ENCODE data around the gene NR2F2.

NR2F2 gene

GRCh38 chr15:96321639-96322535, 8.6 kb upstream of the NR2F2 start:
- H3K9me3 Mint-ChIP-seq = no peaks in the 10 kb centered on the region
- H3K27me3 Mint-ChIP-seq = peaks cover 92% of the 10 kb centered on the region
- peaks cover 7% of the 10 kb centered on the region for H3K4me1 Mint-ChIP-seq
- ATAC-seq (replicated peaks; ENCODE audit: extremely low read depth, poor library complexity, severe bottlenecking) = no peak
- no peak overlapping the region for H3K27ac Mint-ChIP-seq (ENCODE audit: low read depth)
- no peak overlapping the region for H3K4me3 Mint-ChIP-seq
- no peak for DNase-seq (ENCODE audit: low spot score in 2 of 2)
- no peaks in the 10 kb centered on the region for H3K36me3 Mint-ChIP-seq (ENCODE audit: insufficient read depth)

- DNase-seq (ENCODE audit: low spot score in 2 of 2) (no peak), ATAC-seq (replicated peaks; ENCODE audit: extremely low read depth, poor library complexity, severe bottlenecking) (no peak)
- Mint-ChIP-seq H3K4me1 (peaks cover 10% of the 10 kb centered on the region), H3K27me3 (peaks cover 92% of the 10 kb centered on the region), H3K27ac (ENCODE audit: low read depth) (no peak overlapping the region), H3K36me3 (ENCODE audit: insufficient read depth) (no peaks in the 10 kb centered on the region), H3K4me3 (no peak overlapping the region), H3K9me3 (no peaks in the 10 kb centered on the region)
These were observed 7.8 kb upstream of the NR2F2 start for GRCh38 chr15:96322536-96323318.

- DNase-seq (ENCODE audit: low spot score in 2 of 2) (no peak), ATAC-seq (replicated peaks; ENCODE audit: extremely low read depth, poor library complexity, severe bottlenecking) (no peak)
- peaks cover 10% of the 10 kb centered on the region for H3K4me1 Mint-ChIP-seq
- no peak overlapping the region for H3K4me3 Mint-ChIP-seq
- no peaks in the 10 kb centered on the region for H3K9me3 Mint-ChIP-seq
- no peak overlapping the region for H3K27ac Mint-ChIP-seq (ENCODE audit: low read depth)
- H3K27me3 Mint-ChIP-seq = peaks cover 97% of the 10 kb centered on the region
- no peaks in the 10 kb centered on the region for H3K36me3 Mint-ChIP-seq (ENCODE audit: insufficient read depth)
These were observed 7.0 kb upstream of the NR2F2 start for GRCh38 chr15:96323319-96324145.

GRCh38 chr15:96324192-96324895, 6.2 kb upstream of the NR2F2 start:
- H3K4me1 Mint-ChIP-seq = peaks cover 10% of the 10 kb centered on the region
- no peaks in the 10 kb centered on the region for H3K9me3 Mint-ChIP-seq
- H3K4me3 Mint-ChIP-seq = no peak overlapping the region
- peaks cover 97% of the 10 kb centered on the region for H3K27me3 Mint-ChIP-seq
- ATAC-seq (replicated peaks; ENCODE audit: extremely low read depth, poor library complexity, severe bottlenecking) (no peak), DNase-seq (ENCODE audit: low spot score in 2 of 2) (no peak)
- peaks cover 2% of the 10 kb centered on the region for H3K36me3 Mint-ChIP-seq (ENCODE audit: insufficient read depth)
- no peak overlapping the region for H3K27ac Mint-ChIP-seq (ENCODE audit: low read depth)

DNA sequence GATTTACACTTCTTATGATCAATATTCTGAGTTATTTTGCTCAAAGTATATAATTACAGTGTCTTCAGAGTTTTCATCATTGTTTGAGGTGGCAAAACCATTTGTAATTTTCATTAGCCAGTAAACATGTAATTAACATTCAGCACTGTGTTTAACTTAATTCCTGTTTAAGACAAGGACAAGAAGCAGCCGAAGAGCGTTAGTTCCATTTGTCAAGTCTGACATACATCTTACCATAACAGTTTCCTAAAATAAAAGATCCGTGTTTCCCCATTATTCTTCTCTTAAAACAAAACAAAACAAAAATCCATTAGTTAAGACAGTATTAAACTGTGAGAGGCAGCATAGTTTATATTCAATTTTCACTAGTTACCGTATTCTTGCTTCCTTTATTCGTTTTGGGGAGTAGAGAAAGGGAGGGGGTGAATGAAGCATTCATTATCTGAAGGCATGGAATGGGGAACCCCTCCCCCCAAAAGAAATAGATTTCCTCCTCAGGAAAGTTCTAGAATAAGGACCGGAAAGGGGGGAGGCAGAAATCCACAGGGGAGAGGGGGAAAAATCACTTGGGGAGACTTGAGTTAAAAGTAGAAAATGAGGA, 5.5 kb upstream of the NR2F2 start:
- ATAC-seq (replicated peaks; ENCODE audit: extremely low read depth, poor library complexity, severe bottlenecking) (no peak), DNase-seq (ENCODE audit: low spot score in 2 of 2) (no peak)
- H3K27ac Mint-ChIP-seq (ENCODE audit: low read depth) = no peak overlapping the region
- H3K27me3 Mint-ChIP-seq = peaks cover 97% of the 10 kb centered on the region
- H3K9me3 Mint-ChIP-seq = no peaks in the 10 kb centered on the region
- H3K36me3 Mint-ChIP-seq (ENCODE audit: insufficient read depth) = peaks cover 5% of the 10 kb centered on the region
- H3K4me1 Mint-ChIP-seq = peaks cover 10% of the 10 kb centered on the region
- no peak overlapping the region for H3K4me3 Mint-ChIP-seq

DNA sequence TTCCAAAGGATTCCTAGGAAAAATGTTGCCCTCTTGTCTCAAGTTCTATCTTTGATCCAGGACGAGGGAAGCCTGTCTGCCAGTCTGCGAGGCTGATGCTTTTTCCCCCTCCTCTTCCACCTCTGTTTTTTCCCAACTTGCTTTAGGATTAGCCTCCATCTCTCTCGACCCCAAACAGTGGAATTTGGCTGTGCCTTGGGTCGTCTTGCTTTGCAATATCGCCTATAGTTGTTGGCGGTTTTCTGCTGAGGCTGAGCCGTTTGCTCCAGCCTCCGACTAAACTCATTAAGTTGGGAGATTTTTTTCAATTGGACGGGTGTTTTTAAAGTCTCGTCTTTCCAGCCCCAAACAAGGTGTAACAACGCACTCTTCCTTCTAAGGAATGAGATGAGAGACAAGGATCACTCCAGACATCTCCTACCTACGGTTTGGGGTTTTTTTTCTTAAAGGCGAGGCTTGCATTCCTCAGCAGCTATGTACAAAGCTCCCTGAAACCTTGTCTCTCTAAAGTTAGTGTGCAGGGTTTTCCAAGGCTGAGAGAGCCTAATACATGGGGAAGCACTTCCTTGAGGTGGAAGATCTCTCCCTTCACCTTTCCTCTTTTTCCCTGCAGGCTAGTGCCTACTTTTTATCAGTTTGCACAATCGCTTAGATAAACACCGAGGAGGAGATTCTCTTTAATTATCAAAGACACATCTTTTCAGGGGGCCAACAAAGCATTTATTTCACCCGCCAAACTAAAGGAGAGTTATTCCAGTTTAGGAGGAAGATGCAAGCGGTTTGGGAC, 4.8 kb upstream of the NR2F2 start:
- no peak overlapping the region for H3K4me3 Mint-ChIP-seq
- no peak for DNase-seq (ENCODE audit: low spot score in 2 of 2)
- no peak overlapping the region for H3K27ac Mint-ChIP-seq (ENCODE audit: low read depth)
- peaks cover 97% of the 10 kb centered on the region for H3K27me3 Mint-ChIP-seq
- H3K4me1 Mint-ChIP-seq = peaks cover 13% of the 10 kb centered on the region
- ATAC-seq (replicated peaks; ENCODE audit: extremely low read depth, poor library complexity, severe bottlenecking) = no peak
- H3K9me3 Mint-ChIP-seq = no peaks in the 10 kb centered on the region
- peaks cover 5% of the 10 kb centered on the region for H3K36me3 Mint-ChIP-seq (ENCODE audit: insufficient read depth)

DNA sequence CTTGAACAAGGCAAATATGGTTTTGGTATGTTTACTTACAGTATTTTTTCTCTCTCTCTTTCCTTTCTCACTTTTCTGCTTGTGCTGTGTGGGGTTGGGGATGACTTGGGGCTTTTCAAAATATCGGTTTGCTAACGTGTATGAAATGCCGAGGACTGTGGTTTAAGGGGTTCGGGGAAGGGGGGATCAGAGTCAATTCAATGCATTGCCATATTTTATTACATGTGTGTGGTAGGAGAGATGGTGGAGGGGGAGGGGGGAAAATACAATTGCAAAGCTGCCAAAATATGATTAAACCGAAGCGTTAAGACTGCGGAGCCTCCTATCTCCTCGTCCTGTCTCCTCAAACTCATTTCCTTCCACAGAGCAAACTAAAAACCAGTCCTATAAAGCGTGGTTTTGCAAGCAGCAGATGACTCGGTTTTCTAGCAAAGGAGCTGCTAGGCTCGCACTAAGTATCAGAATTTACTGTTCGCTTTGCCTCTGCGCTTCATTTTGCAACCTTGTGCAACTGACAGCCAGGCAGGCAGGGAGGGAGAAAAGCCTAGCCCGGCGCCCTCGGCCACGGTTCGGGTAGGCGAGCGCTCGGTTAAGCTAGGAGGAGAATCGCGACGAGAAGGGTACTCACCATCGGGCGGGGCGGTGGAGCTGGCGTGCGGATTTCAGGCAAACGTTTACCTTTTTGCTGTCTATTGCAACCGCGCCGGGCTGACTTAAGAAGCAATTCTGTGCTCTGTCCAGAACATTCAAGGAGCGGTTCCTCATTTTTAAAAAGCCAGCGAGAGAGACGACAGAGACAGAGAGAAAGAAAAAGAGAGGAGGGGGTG, 4.0 kb upstream of the NR2F2 start:
- Mint-ChIP-seq H3K4me1 (peaks cover 16% of the 10 kb centered on the region), H3K27me3 (peaks cover 98% of the 10 kb centered on the region), H3K4me3 (no peak overlapping the region), H3K36me3 (ENCODE audit: insufficient read depth) (peaks cover 5% of the 10 kb centered on the region), H3K9me3 (no peaks in the 10 kb centered on the region), H3K27ac (ENCODE audit: low read depth) (no peak overlapping the region)
- DNase-seq (ENCODE audit: low spot score in 2 of 2) (no peak), ATAC-seq (replicated peaks; ENCODE audit: extremely low read depth, poor library complexity, severe bottlenecking) (no peak)

DNA sequence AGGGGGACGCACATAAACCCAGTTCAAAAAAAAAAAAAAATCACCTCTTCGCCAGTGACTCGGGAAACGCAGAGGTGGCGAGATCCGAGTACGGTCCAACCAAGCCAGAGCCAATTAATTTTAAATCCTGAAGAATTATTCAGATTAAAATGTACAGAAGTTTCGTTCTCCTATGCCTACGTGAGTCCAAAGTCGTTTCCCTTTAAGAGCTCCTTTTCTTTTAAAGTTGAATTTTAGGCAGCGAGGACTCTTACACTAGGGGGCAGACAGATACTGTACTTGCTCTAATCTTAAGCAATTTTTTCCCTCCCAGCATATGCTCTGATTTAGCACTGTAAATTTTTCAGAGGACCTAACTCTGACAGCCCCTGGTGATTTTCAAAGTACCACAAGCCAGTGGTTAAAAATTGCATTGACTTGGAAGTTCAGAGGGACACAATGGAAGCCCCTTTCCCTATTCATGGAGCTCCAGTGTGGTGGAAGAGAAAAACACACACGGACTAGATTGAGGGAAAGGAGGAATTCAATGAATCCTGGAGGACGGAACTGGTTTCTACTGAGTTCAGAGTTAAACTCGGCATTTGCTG, 3.3 kb upstream of the NR2F2 start:
- Mint-ChIP-seq H3K36me3 (ENCODE audit: insufficient read depth) (peaks cover 5% of the 10 kb centered on the region), H3K4me3 (no peak overlapping the region), H3K27me3 (peaks cover 97% of the 10 kb centered on the region), H3K4me1 (peaks cover 16% of the 10 kb centered on the region), H3K27ac (ENCODE audit: low read depth) (no peak overlapping the region), H3K9me3 (no peaks in the 10 kb centered on the region)
- ATAC-seq (replicated peaks; ENCODE audit: extremely low read depth, poor library complexity, severe bottlenecking) (no peak), DNase-seq (ENCODE audit: low spot score in 2 of 2) (no peak)

DNA sequence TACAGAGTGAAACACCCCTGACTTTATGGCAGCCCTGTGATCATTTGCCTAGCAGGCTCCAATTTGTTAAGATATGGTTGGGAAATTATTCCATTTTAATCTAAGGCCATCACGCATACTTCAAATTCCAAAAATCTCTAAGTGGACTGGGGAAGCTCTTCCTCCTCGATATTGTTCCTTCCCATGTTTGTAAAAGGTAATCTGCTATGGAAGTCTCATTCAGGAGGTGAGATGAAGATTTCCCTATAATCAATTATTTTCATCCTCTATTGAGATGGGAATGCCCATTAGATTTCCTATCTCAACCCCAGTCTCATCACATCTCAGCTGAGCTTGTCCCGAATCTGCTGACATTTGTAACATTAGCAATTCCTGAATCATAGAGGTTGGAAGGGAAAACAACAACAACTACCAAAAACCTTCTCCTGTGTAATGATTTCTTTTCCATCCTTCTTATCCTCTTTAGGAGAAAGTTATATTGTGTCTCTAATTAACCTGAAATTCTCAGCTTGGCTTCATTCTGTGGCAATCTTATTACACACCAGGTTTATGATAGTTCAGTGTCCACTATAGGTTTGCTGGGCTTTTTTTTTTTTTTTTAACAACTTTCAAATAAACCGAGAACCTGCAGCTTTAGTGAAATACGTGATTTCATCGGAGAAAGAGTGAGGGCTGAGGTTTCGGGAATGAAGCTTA, 2.2 kb upstream of the NR2F2 start:
- Mint-ChIP-seq H3K4me1 (peaks cover 22% of the 10 kb centered on the region), H3K27ac (ENCODE audit: low read depth) (no peak overlapping the region), H3K9me3 (peaks cover 5% of the 10 kb centered on the region), H3K27me3 (peaks cover 97% of the 10 kb centered on the region), H3K4me3 (no peak overlapping the region), H3K36me3 (ENCODE audit: insufficient read depth) (peaks cover 9% of the 10 kb centered on the region)
- no peak for ATAC-seq (replicated peaks; ENCODE audit: extremely low read depth, poor library complexity, severe bottlenecking)
- DNase-seq (ENCODE audit: low spot score in 2 of 2) = no peak

GRCh38 chr15:96328877-96329195, 1.7 kb upstream of the NR2F2 start:
- Mint-ChIP-seq H3K4me3 (no peak overlapping the region), H3K9me3 (peaks cover 5% of the 10 kb centered on the region), H3K4me1 (peaks cover 22% of the 10 kb centered on the region), H3K27me3 (peaks cover 97% of the 10 kb centered on the region), H3K36me3 (ENCODE audit: insufficient read depth) (peaks cover 13% of the 10 kb centered on the region), H3K27ac (ENCODE audit: low read depth) (no peak overlapping the region)
- DNase-seq (ENCODE audit: low spot score in 2 of 2) (no peak), ATAC-seq (replicated peaks; ENCODE audit: extremely low read depth, poor library complexity, severe bottlenecking) (no peak)
